Measurements from ENCODE around the gene CLNS1A. TPM values are rescaled to one million over a fixed set of nuclear protein-coding genes. Genes with fewer than 3 reads are reported as not detected.

CLNS1A gene
- total and polyA plus RNA-seq, 11 donors = 49.5 to 85.1 (median 69.4) TPM

- 89 to 93% (median 92%) methylated on average over 3 of the region's 3 CpGs for WGBS, 4 donors
- intact Hi-C loops (cut with DNase I) = loop anchor here in 3 of 10 donors (5.0 to 10.0 kb wide), 2 partner anchors 425 to 427 kb away; no protein-coding TSS in a partner anchor
- Histone ChIP-seq H3K4me3 (no peak overlapping the region), H3K27me3 (no peaks in the 10 kb centered on the region), H3K36me3 (peaks cover 2 to 100% (median 86%) of the 10 kb centered on the region in 9 donors), H3K9me3 (no peaks in the 10 kb centered on the region), H3K27ac (no peak overlapping the region), H3K4me1 (no peaks in the 10 kb centered on the region)
- DNase-seq (no peak), ATAC-seq (no peak)
- TF ChIP-seq POLR2A (IDR thresholded peaks at IDR 0.05) = no peak
- peak; percentile 40 to 76 (median 64) for TF ChIP-seq CTCF (IDR thresholded peaks at IDR 0.05)
Measured at GRCh38 chr11:77619576-77620198, 17.9 kb downstream of the CLNS1A start.

- H3K4me3 ChIP-seq = no peak overlapping the region
- intact Hi-C loops (cut with DNase I) = loop anchor here in 3 of 10 donors (5.0 to 10.0 kb wide), 2 partner anchors 423 to 426 kb away; no protein-coding TSS in a partner anchor
- no peak for TF ChIP-seq POLR2A (IDR thresholded peaks at IDR 0.05)
- H3K4me1 ChIP-seq = no peaks in the 10 kb centered on the region
- ATAC-seq (no peak), DNase-seq (no peak)
- no peaks in the 10 kb centered on the region for H3K27me3 ChIP-seq
- H3K9me3 ChIP-seq = no peaks in the 10 kb centered on the region
- whole genome bisulfite sequencing, 4 donors = 86 to 92% (median 89%) methylated on average over 3 of the region's 3 CpGs
- no peak overlapping the region for H3K27ac ChIP-seq
- peaks cover 2 to 97% (median 76%) of the 10 kb centered on the region in 9 donors for H3K36me3 ChIP-seq
Measured at GRCh38 chr11:77617892-77618291, 19.7 kb downstream of the CLNS1A start.

- TF ChIP-seq POLR2A (IDR thresholded peaks at IDR 0.05) (no peak), CTCF (IDR thresholded peaks at IDR 0.05) (no peak)
- H3K36me3 ChIP-seq = peaks cover 0 to 99% (median 55%) of the 10 kb centered on the region in 9 donors
- intact Hi-C loops (cut with DNase I) = loop anchor here in 2 of 10 donors (10.0 kb wide), 1 partner anchor 417 kb away; no protein-coding TSS in a partner anchor
- no peak for DNase-seq
- H3K27ac ChIP-seq = no peak overlapping the region
- H3K4me1 ChIP-seq = no peaks in the 10 kb centered on the region
- no peaks in the 10 kb centered on the region for H3K9me3 ChIP-seq
- no peak overlapping the region for H3K4me3 ChIP-seq
- no peak for ATAC-seq
- H3K27me3 ChIP-seq = no peaks in the 10 kb centered on the region
Measured at GRCh38 chr11:77611921-77612320, 25.7 kb downstream of the CLNS1A start.

- DNase-seq = no peak
- Histone ChIP-seq H3K4me1 (no peaks in the 10 kb centered on the region), H3K36me3 (peaks cover 0 to 81% (median 47%) of the 10 kb centered on the region in 9 donors), H3K27me3 (no peaks in the 10 kb centered on the region), H3K9me3 (no peaks in the 10 kb centered on the region), H3K27ac (no peak overlapping the region), H3K4me3 (no peak overlapping the region)
- WGBS, 4 donors = 35 to 63% (median 50%) methylated on average over 1 of the region's 1 CpG
- TF ChIP-seq CTCF (IDR thresholded peaks at IDR 0.05) (no peak), POLR2A (IDR thresholded peaks at IDR 0.05) (no peak)
- ATAC-seq = no peak
- intact Hi-C loops (cut with DNase I) = no loop called here
Measured at GRCh38 chr11:77609234-77609633, 28.4 kb downstream of the CLNS1A start.

Data from heart left ventricle (tissue), 16 donors.